ENCODE measurements around the gene GARRE1.

DNA sequence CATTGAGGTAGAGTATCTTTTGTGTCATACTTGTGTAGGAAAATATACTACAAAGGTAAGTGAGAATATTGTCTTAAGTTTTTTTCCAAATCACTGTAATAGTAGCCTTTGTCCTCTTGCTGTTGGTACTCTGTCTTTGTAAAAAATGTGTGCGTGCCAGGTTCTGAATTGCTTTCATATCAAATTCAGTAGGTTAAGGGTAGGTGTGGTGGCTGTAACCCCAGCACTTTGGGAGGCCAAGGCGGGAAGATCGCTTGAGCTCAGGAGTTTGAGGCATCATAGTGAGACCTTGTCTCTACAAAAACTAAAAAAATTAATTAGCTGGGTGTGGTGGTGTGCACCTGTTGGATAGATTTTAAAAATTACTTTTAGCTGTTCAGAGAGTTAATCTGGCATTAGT, 46.6 kb downstream of the GARRE1 start:
- no peak for TF ChIP-seq POLR2AphosphoS5 (IDR thresholded peaks at IDR 0.05; ENCODE audit: borderline replicate concordance, low read depth, low read length)
- TF ChIP-seq EZH2 (IDR thresholded peaks at IDR 0.05) = no peak
- TF ChIP-seq FOXP2 (optimal IDR thresholded peaks at IDR 0.05; ENCODE audit: control extremely low read depth, extremely low read length, insufficient read depth) = no peak
